Breast epithelium (tissue), 3 donors: ENCODE results near the gene USP28.
"Not testable (repeated sequence)": the region's sequence is repeated elsewhere in the genome, so short reads cannot be mapped to it uniquely, and the experiment has no call there.

Source experiments
- POLR2A ChIP-seq: fragments of 450-650 bp; IDR thresholded peaks from one replicate; pipeline ENCODE4 v1.6.1; 2016; ENCODE audit warnings: antibody characterized with exemption, mild to moderate bottlenecking, moderate library complexity
- POLR2AphosphoS5 ChIP-seq, 3 donors: sonication (generic); formaldehyde crosslinking; IDR thresholded peaks; one replicate each; pipeline ENCODE4 v1.6.1; 2017; ENCODE audit warnings: antibody characterized with exemption in 3 of 3
- TF ChIP-seq, protein P1 (sequence below), 3 donors: fragments of 450-650 bp; IDR thresholded peaks; one replicate each; pipeline ENCODE4 v1.5.1; 2016 to 2017; ENCODE audit warnings: antibody characterized with exemption in 3 of 3, mild to moderate bottlenecking in 3 of 3, moderate library complexity in 3 of 3

DNA sequence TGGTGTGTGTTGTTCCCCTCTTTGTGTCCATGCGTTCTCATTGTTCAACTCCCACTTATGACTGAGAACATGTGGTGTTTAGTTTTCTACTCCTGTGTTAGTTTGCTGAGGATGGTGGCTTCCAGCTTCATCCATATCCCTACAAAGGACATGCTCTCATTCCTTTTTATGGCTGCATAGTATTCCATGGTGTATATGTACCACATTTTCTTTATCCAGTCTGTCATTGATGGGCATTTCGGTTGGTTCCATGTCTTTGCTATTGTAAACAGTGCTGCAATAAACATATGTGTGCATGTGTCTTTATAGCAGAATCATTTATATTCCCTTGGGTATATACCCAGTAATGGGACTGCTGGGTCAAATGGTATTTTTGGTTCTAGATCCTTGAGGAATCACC, 112.3 kb downstream of the USP28 start:
- not testable (repeated sequence) for TF ChIP-seq POLR2AphosphoS5 (IDR thresholded peaks at IDR 0.05); POLR2A
- TF ChIP-seq, protein P1, sequence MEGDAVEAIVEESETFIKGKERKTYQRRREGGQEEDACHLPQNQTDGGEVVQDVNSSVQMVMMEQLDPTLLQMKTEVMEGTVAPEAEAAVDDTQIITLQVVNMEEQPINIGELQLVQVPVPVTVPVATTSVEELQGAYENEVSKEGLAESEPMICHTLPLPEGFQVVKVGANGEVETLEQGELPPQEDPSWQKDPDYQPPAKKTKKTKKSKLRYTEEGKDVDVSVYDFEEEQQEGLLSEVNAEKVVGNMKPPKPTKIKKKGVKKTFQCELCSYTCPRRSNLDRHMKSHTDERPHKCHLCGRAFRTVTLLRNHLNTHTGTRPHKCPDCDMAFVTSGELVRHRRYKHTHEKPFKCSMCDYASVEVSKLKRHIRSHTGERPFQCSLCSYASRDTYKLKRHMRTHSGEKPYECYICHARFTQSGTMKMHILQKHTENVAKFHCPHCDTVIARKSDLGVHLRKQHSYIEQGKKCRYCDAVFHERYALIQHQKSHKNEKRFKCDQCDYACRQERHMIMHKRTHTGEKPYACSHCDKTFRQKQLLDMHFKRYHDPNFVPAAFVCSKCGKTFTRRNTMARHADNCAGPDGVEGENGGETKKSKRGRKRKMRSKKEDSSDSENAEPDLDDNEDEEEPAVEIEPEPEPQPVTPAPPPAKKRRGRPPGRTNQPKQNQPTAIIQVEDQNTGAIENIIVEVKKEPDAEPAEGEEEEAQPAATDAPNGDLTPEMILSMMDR (IDR thresholded peaks at IDR 0.05), result not testable (repeated sequence)
